ENCODE data around the gene PRKAG2.

DNA sequence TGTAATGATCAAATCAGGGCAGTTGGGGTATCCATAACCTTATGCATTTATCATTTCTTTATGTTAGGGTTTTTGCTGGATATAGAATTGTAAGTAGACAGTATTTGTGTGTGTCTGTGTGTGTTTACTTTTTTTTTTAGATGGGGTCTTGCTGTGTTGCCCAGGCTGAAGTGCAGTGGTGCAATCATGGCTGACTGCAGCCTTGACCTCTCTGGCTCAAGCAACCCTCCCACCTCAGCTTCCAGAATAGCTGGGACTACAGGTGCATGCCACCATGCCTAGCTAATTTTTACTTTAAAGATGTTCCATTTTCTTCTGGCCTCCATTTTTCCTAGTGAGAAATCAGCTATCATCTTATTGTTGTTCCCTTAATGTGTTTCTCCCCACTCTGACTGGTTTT lies 347.1 kb downstream of the PRKAG2 start:
- TF ChIP-seq RAD21 (IDR thresholded peaks at IDR 0.05; ENCODE audit: low read depth) = no peak
- no peak for TF ChIP-seq NFIC (IDR thresholded peaks at IDR 0.05)
- no peak for TF ChIP-seq TEAD4 (IDR thresholded peaks at IDR 0.05)
- no peak for TF ChIP-seq YY1 (IDR thresholded peaks at IDR 0.05; ENCODE audit: low read depth)
- no peak for TF ChIP-seq EP300 (IDR thresholded peaks at IDR 0.05; ENCODE audit: borderline replicate concordance)
- TF ChIP-seq, protein P1, sequence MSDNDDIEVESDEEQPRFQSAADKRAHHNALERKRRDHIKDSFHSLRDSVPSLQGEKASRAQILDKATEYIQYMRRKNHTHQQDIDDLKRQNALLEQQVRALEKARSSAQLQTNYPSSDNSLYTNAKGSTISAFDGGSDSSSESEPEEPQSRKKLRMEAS (IDR thresholded peaks at IDR 0.05) = no peak
- TF ChIP-seq TAF1 (IDR thresholded peaks at IDR 0.05; ENCODE audit: low read depth) = no peak
- no peak for TF ChIP-seq EGR1 (IDR thresholded peaks at IDR 0.05)
- no peak for TF ChIP-seq TCF12 (IDR thresholded peaks at IDR 0.05; ENCODE audit: low read depth)
- no peak for TF ChIP-seq CEBPB (IDR thresholded peaks at IDR 0.05)
- no peak for TF ChIP-seq CREB1 (IDR thresholded peaks at IDR 0.05; ENCODE audit: low read depth)
- TF ChIP-seq ZBTB7A (IDR thresholded peaks at IDR 0.05; ENCODE audit: low read depth) = no peak
- no peak for TF ChIP-seq REST (IDR thresholded peaks at IDR 0.05; ENCODE audit: low read depth)
